ENCODE data around the gene ZCCHC14. TPM values are rescaled to one million over a fixed set of nuclear protein-coding genes. Genes with fewer than 3 reads are reported as not detected.
A peak's percentile ranks its signal among the peaks of the same experiment; 100 is the strongest.

ZCCHC14 gene
- total and polyA plus RNA-seq, 2 of the 13 experiments (the other 11 are each of a cell fraction or from before 2014, with no cell fraction given) = 12.4 to 12.5 TPM

DNA sequence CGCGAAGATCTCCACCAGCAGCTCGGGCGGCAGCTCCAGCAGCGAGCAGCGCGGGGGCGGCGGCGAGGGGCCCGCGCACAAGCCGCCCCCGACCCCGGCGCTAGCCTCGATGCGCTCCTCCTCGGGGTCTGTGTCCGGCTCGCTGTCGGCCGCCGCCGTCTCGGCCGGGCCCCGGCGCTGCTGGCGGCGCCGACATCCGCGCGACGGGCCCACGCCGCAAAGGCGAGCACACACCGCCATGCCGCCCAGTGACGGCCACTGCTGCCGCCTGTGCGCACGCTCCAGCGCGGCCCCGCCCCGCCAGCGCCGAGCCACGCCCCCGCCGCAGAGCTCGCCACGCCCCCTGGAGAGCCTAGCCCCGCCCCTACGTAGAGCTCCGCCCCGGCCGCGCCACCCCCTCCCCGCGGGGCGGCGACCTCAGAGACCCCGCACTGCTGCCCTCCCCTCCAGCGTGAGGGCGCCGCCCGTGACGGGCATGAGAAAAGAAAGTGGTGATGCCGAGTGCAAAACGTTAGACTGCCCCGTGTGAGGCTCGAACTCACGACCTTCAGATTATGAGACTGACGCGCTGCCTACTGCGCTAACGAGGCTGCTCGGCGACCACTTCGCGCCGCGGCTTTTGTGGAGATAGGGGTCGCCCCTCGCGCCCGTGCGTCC, 109.2 kb downstream of the ZCCHC14 start, which contains the start of gene FBXO31:
Gene FBXO31, minus strand, starts transcription at position 272 of the 657 bp plus-strand sequence. Its CDS starts 32 bp downstream, at position 240.
- in situ Hi-C loops (cut with HindIII; ENCODE audit: extremely low pct_ligation_motif_present, low pct_unique_long_range_greater_than_20kb) (loop anchor here (25.0 kb wide), 1 partner anchor 479 kb away; the partner anchor contains the start of gene SLC7A5), intact Hi-C loops (cut with micrococcal nuclease; ENCODE audit: unreplicated experiment) (loop anchor here (2.0 to 10.0 kb wide), 4 partner anchors 59 to 471 kb away; partner anchors contain the start of gene C16orf95)
- ChIA-PET POLR2A (interaction anchor here (0.7 to 14.0 kb wide), 21 partner anchors 10 to 1104 kb away, joined by 3 to 265 read pairs (median 6); partner anchors contain the start of genes C16orf95 and MAP1LC3B), CTCF (ENCODE audit: low intra/inter-chr PET ratio, low total read pairs) (no interaction called here)
- Histone ChIP-seq H4K20me1 (ENCODE audit: insufficient read depth, low read length) (peaks cover 35% of the 10 kb centered on the region), H3K27ac (ENCODE audit: extremely low read length, insufficient read depth, low read length) (peak within 1 kb of the TSS; percentile 100), H3K79me2 (ENCODE audit: insufficient read depth, low read length) (peaks cover 49% of the 10 kb centered on the region), H3K9me3 (ENCODE audit: low read length) (no peaks in the 10 kb centered on the region), H3K36me3 (replicated peaks in 1 of 2; ENCODE audit: control insufficient read depth in 1 of 2, insufficient read depth in 2 of 2, low read length in 2 of 2) (peaks cover 0 to 10% of the 10 kb centered on the region in 2 experiments; a peak in 2 of 5 replicates), H3K4me3 (replicated peaks in 1 of 3; ENCODE audit: insufficient read depth in 1 of 3, low read depth in 2 of 3, low read length in 3 of 3) (peak within 1 kb of the TSS; percentile 78 to 100 (median 96)), H3K4me1 (ENCODE audit: insufficient read depth, low read length) (peaks cover 54% of the 10 kb centered on the region), H3K27me3 (ENCODE audit: control insufficient read depth in 1 of 2, insufficient read depth in 2 of 2, low read length in 2 of 2) (no peaks in the 10 kb centered on the region; a peak in 1 of 5 replicates), H3K9ac (ENCODE audit: insufficient read depth, low read depth, low read length) (peak within 1 kb of the TSS; percentile 100), H3K4me2 (ENCODE audit: low read depth, low read length) (peak within 1 kb of the TSS; percentile 84), H2AFZ (ENCODE audit: low read length) (no peak within 1 kb of the TSS)
- no TSS peak for BruUV-seq (replicated peaks)
- no peak for FAIRE-seq
- peak; percentile 45 for ATAC-seq
- DNase-seq (ENCODE audit: low spot score) = peak; percentile 94
- WGBS (ENCODE audit: low lambda C conversion rate) = 0% methylated on average over 10 of the region's 92 CpGs
- no peak; the same call in 1 of the 2 replicates for TF ChIP-seq AHR (CRISPR knock-in tag; IDR thresholded peaks at IDR 0.05)
- TF ChIP-seq RELA (CRISPR knock-in tag; IDR thresholded peaks at IDR 0.05) = no peak
- peak; percentile 82 to 84 for TF ChIP-seq NR2F1 (CRISPR knock-in tag; IDR thresholded peaks at IDR 0.05)
- peak; percentile 8; the same call in 1 of the 2 replicates for TF ChIP-seq TBX3 (IDR thresholded peaks at IDR 0.05; ENCODE audit: borderline replicate concordance)
- TF ChIP-seq, protein P1, sequence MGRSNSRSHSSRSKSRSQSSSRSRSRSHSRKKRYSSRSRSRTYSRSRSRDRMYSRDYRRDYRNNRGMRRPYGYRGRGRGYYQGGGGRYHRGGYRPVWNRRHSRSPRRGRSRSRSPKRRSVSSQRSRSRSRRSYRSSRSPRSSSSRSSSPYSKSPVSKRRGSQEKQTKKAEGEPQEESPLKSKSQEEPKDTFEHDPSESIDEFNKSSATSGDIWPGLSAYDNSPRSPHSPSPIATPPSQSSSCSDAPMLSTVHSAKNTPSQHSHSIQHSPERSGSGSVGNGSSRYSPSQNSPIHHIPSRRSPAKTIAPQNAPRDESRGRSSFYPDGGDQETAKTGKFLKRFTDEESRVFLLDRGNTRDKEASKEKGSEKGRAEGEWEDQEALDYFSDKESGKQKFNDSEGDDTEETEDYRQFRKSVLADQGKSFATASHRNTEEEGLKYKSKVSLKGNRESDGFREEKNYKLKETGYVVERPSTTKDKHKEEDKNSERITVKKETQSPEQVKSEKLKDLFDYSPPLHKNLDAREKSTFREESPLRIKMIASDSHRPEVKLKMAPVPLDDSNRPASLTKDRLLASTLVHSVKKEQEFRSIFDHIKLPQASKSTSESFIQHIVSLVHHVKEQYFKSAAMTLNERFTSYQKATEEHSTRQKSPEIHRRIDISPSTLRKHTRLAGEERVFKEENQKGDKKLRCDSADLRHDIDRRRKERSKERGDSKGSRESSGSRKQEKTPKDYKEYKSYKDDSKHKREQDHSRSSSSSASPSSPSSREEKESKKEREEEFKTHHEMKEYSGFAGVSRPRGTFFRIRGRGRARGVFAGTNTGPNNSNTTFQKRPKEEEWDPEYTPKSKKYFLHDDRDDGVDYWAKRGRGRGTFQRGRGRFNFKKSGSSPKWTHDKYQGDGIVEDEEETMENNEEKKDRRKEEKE (IDR thresholded peaks at IDR 0.05) = no peak
- TF ChIP-seq ATF7 (IDR thresholded peaks at IDR 0.05) = no peak
- 0 out of 2 replicates have a peak, but pooled peaks have one; percentile 28 for TF ChIP-seq ATF7 (CRISPR knock-in tag; IDR thresholded peaks at IDR 0.05)
- TF ChIP-seq SP140L (CRISPR knock-in tag; IDR thresholded peaks at IDR 0.05; ENCODE audit: borderline replicate concordance) = peak; percentile 91; the same call in 1 of the 2 replicates
- TF ChIP-seq PAX8 (CRISPR knock-in tag; IDR thresholded peaks at IDR 0.05; ENCODE audit: borderline replicate concordance) = 0 out of 2 replicates have a peak, but pooled peaks have one; percentile 10
- no peak for TF ChIP-seq RBM39 (IDR thresholded peaks at IDR 0.05; ENCODE audit: low read depth, low read length, poor library complexity, severe bottlenecking)
- TF ChIP-seq, protein P2, sequence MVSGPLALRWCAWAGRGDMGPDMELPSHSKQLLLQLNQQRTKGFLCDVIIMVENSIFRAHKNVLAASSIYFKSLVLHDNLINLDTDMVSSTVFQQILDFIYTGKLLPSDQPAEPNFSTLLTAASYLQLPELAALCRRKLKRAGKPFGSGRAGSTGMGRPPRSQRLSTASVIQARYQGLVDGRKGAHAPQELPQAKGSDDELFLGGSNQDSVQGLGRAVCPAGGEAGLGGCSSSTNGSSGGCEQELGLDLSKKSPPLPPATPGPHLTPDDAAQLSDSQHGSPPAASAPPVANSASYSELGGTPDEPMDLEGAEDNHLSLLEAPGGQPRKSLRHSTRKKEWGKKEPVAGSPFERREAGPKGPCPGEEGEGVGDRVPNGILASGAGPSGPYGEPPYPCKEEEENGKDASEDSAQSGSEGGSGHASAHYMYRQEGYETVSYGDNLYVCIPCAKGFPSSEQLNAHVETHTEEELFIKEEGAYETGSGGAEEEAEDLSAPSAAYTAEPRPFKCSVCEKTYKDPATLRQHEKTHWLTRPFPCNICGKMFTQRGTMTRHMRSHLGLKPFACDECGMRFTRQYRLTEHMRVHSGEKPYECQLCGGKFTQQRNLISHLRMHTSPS (CRISPR knock-in tag; IDR thresholded peaks at IDR 0.05; ENCODE audit: low read depth) = peak; percentile 83; the same call in 1 of the 2 replicates
- peak; percentile 90 for TF ChIP-seq TBX2 (CRISPR knock-in tag; IDR thresholded peaks at IDR 0.05; ENCODE audit: borderline replicate concordance)
- no peak for TF ChIP-seq CEBPB (IDR thresholded peaks at IDR 0.05; ENCODE audit: borderline replicate concordance, low read depth, low read length)
- peak; percentile 97 for TF ChIP-seq SALL2 (CRISPR knock-in tag; IDR thresholded peaks at IDR 0.05)
- peak; percentile 87; the same call in 1 of the 2 replicates for TF ChIP-seq ZNF619 (CRISPR knock-in tag; IDR thresholded peaks at IDR 0.05)
- TF ChIP-seq SPEN (CRISPR knock-in tag; IDR thresholded peaks at IDR 0.05; ENCODE audit: low read depth) = peak; percentile 68
- TF ChIP-seq KAT7 (CRISPR knock-in tag; IDR thresholded peaks at IDR 0.05; ENCODE audit: borderline replicate concordance) = peak; percentile 65
- no peak for TF ChIP-seq MTA3 (CRISPR knock-in tag; IDR thresholded peaks at IDR 0.05)
- peak; percentile 35; the same call in 1 of the 2 replicates for TF ChIP-seq KDM6A (CRISPR knock-in tag; IDR thresholded peaks at IDR 0.05; ENCODE audit: low read depth)

Data from HepG2 (cell line).